Limb (tissue), 2 donors: ENCODE results near the gene FAT2.

ENCODE experiments used
- DNase-seq, 2 donors: peaks; one replicate each; pipeline ENCODE4 v3.0.0-alpha.2; 2016; ENCODE audit errors: extremely low spot score in 2 of 2

The FAT2 gene, protein sequence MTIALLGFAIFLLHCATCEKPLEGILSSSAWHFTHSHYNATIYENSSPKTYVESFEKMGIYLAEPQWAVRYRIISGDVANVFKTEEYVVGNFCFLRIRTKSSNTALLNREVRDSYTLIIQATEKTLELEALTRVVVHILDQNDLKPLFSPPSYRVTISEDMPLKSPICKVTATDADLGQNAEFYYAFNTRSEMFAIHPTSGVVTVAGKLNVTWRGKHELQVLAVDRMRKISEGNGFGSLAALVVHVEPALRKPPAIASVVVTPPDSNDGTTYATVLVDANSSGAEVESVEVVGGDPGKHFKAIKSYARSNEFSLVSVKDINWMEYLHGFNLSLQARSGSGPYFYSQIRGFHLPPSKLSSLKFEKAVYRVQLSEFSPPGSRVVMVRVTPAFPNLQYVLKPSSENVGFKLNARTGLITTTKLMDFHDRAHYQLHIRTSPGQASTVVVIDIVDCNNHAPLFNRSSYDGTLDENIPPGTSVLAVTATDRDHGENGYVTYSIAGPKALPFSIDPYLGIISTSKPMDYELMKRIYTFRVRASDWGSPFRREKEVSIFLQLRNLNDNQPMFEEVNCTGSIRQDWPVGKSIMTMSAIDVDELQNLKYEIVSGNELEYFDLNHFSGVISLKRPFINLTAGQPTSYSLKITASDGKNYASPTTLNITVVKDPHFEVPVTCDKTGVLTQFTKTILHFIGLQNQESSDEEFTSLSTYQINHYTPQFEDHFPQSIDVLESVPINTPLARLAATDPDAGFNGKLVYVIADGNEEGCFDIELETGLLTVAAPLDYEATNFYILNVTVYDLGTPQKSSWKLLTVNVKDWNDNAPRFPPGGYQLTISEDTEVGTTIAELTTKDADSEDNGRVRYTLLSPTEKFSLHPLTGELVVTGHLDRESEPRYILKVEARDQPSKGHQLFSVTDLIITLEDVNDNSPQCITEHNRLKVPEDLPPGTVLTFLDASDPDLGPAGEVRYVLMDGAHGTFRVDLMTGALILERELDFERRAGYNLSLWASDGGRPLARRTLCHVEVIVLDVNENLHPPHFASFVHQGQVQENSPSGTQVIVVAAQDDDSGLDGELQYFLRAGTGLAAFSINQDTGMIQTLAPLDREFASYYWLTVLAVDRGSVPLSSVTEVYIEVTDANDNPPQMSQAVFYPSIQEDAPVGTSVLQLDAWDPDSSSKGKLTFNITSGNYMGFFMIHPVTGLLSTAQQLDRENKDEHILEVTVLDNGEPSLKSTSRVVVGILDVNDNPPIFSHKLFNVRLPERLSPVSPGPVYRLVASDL (N-terminal part only)

DNA sequence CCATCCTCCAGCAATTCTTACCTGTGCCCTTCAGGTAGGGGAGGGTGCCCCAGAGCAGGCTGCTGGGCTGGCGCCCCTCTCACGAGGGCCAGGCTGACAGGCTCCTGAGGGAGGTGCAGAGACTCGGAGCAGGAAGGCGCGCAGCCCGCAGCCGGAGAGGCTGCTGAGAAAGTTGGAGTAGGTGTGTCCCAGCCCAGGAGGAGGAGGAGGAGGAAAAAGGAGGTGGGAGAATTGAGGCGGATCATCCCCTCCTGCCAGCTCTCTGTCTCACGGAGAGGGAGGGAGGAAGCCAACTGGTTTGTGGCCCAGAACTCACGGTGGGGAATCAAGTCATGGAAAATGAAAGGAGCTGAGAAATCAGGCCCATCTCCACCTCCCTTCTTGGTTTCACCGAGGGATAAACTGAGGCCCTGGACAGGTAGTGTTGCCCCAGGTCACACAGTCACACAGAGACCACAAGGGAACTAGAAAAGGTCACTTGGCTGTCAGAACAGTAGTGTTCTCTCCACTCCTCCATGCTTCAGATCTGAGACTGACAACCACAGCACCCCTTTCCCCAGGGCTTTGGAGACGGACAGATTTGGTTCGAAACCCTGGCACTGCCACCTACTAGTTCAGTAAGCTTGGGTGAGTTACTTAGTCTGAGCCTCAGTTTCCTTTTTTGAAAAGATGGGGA lies at the start of gene FAT2:
FAT2 (minus strand) TSS at position 188 of the 676 bp plus-strand sequence. CDS start 22,400 bp downstream, outside the sequence.
- DNase-seq = no peak

DNA sequence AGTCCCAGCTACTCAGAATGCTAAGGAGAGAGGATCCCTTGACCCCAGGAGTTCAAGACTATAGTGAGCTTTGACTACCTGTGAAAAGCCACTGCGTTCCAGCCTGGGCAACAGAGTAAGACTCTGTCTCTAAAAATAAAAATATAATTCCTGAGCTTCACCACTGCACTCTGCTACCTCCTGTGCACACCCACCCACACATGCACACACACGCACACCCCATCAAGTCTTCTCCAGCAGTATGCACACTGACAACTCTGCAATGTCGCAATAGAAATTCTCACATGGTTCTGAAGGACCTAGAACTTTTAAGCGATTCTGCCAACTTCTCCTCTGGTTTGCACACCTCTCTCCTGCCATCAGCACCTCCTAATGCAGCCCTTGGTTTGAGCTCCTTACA lies 47.5 kb upstream of the FAT2 start:
- DNase-seq = no peak

DNA sequence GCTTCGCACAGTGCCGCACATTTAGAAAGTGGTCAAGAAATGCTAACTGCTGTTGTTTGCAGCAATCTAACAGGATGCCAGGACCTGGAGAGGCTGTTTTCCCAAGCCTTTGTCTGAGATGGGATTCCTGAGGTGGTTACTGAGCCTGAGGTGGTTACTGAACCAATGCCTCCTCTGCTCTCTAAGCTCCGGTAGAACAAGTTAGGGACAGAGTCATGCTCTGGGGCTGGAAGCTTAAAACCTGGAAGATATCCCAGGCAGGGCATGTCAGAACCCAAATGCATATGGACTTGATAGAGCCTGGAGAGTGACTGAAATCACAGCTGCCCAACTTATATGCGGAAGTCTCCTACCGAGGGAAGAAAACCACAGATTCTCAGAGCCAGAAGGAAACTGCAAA lies 46.5 kb upstream of the FAT2 start:
- no peak for DNase-seq

DNA sequence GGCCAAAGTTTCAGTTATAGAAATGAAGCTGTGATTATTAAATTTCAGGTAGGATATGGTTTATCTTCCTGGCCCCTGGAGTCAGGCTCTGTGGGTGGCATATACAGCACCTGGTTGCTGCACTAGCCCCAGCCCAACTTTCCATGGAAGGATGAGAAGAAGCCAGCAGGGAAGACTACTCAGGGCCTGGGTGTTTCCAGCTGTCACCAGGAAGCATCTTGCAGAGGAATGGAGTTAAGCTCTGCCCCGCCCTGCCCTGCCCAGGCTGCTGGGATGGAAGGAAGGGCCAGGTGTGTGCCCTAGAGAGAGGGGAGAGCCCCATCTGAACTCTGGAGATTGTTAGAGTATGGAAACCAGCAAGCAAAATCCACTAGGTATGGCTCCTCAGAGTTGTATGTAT lies 42.8 kb upstream of the FAT2 start:
- DNase-seq = no peak

DNA sequence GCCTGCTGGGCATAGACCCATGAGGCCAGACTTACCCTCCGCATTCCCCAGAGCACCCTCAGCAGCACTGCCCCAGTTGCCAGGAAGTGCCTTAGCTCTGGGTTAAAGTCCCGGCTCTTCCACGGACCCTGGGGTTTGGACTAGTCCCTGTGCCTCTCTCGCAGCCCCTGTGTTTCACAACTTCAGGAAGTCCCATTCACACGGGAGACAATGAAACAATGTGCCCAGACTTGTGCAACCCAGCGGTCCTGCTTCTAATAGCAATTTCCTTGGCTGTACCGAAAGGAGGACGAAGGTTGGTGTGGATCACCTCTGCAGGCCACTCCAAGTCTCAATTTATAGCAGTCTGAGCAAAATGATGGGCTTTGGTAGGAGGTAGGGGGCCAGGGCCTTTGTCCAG lies 41.8 kb upstream of the FAT2 start:
- no peak for DNase-seq

DNA sequence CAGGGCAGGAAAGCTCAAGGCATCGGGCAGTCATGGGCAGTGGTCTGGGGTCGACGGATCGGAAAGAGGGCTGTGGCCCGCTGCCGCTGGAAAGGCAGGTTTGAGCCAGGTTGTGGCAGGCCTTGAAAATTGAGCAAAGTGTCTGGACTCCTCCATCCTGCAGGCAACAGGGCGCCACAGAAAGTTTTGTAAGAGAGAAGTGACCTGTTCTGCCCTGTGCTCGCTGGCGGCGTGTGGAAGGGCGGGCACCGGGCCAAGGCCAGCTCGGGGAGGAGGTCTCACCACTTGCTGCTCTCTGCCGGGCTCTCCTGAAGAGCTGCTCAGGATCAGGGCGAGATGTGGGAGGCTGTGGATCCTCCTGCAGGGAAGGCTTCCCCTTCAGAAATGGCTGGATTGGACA lies 41.4 kb upstream of the FAT2 start:
- no peak for DNase-seq

DNA sequence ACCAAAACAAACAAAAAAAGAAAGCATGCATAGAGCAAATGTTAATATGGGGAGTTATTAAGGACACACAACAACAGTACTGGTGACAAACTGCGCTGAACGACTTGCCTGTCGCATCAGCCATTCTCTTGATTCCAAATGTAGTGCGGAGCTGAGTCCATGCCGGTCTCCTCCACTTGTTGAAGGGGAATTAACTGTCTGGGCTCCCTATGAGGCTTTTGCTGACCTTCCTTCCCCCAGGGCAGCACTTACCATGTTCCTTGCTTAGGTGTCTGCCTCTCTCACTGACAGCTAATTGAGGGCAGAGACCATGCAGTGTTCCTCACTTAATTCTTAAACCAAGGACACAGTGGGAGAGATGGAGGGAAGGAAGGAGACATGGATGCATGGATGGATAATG lies 40.8 kb upstream of the FAT2 start:
- DNase-seq = no peak

DNA sequence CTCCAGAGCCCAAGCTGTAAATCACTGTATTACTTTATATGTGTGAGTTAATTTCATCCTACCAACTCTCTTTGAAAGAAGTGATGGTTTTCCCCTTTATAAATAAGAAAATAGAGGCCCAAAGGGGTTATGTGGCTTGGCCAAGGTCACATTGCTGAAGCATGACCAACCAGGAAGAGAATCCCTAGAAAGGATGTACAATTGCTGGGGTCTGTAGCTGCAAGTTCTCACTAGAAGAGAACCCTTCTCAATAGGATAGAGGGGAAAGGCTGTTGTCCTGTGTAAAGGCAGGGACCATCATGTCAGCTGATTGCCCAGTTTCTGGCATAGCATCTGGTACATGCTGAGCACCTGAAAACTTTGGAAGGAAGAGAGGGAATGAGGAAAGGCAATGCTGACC lies 39.0 kb upstream of the FAT2 start:
- DNase-seq = no peak

DNA sequence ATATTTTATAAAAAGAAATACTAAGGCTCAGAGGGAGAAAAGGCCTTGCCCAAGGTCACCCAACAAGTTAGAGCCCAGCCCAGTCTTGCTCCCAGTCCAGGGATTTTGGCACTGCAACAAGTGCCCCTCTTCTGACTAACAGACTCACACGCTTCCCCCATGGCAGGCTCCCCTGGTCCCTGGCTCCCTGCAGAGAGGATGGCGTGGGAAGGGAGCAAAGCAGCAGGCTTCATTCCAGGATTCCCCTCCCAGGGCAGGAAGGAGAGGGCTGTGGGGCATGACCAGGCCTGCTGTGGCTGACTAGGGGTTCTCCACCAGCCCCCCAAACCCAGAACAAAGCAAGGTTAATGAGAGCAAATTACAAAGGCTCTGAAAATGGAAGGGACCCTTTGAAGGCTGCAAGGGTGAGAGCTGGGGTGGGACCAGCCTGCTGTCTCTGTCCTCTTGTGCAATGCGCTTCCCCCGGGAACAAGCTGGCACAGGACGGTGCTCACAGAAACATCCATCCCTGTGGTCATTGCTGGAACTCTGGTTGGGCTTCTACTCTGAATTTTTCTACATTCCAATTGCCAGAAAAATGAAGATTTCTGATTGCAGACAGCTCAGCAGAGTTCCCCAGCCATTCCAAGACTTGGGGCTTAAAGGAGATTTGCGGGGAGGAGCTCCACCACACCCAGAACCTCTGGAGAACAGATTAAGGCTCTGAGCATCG lies 37.1 kb upstream of the FAT2 start:
- no peak for DNase-seq

DNA sequence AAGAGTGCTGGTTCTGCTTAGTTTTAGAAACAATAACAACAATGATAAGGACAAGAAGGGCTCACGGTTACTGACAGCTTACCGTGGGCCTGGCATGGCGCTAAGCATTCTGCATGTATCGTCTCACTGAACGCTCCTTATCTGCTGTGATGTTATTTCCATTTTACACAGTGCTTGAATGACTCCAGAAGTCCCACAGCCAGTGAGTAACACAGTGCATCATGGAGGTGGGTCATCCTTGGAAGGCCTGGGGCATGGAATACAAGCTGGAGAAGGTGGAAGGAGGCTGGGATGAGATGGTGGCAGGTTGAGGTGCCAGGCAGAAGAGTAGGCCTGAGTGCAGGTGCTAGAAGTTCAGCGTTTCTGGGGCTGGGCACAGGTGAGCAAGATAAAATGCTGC lies 36.5 kb upstream of the FAT2 start:
- no peak for DNase-seq

DNA sequence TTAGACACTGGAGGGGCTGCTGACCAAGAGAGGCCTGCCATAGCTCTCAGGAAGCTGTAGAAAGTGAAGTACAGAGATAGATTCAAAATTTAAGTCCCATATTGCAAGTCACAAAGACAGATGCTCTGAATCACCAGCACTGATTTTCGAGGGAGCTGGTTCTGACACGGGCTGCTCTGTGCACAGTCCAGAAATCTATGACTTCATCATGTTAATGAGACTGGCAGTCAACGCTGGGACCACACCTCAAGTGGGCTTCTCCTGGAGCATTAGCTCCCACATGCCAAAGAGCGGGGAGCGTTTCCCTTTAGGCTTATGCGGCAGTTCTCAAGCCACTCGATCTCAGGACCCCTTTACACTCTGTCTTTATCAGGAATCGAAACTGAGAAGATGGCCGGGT lies 34.2 kb upstream of the FAT2 start:
- DNase-seq = no peak

DNA sequence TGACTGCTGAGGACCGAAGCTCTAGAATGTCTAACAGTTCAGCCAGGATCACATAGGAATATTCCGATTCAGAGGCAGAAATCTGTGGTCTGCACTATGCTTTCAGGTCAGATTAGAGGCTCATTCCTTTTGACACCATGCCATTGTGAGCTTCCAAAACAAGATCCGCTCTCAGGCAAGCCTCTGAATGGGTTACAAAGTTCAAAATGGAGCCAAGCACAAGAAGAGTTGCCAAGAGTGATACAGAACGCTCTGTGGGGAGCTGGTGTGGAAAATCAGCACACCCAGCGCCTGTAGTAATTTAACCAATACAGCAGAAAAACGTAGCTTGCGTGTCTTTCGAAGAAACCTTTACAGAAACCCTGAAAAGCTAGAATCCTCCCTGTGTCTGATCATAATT lies 33.3 kb upstream of the FAT2 start:
- DNase-seq = no peak

DNA sequence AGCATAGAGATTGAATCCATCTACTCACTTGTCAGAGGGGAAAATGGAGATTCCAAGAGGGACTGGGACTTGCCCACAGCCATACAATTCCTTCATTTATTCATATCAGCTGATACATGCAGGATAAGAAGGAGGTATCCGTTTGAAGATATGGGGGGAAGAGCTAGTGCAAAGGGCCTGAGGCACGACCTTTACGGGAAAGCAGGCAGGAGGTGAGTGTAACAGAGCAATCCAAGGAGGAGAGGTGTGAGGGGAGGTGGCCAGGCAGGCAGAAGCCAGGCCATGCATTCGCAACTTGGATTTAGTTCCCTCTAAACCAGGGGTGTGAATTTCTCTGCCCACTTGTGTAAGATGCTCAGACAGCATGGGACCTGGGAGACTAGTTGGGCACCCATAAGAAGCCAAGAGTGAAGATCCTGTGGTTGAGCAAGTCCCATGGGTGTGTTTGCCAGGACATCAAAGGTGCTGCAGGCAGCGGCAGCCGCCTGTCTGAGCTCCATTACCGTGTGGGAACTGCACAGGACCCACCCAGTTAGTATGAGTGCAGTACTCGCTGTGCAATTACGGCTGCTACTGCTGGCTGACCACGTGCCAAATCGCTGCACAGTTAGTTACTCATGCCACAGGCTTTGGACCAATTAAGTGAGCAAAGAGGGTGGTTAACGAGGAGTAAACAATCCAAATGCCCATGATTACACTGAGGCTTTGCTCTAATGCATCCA lies 31.4 kb upstream of the FAT2 start:
- DNase-seq = no peak

DNA sequence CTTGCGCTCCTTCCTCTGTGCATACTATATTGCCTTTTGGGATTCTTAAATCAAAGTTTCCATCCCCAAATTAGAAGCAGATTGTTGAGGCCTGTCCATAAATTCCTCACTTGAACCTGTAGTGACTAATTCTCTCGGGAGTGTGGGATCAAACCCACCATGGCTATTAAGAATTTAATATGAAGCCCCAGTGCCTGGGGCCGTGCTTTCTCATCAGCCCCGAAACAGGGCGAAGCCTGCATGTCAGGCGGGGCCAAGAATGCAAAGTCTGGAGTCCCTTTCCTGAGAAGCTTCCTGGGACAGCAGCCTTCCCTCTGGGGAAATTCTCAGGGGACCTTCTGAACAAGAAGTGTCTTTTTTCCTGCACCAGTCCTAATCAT lies 29.3 kb upstream of the FAT2 start:
- DNase-seq = no peak

DNA sequence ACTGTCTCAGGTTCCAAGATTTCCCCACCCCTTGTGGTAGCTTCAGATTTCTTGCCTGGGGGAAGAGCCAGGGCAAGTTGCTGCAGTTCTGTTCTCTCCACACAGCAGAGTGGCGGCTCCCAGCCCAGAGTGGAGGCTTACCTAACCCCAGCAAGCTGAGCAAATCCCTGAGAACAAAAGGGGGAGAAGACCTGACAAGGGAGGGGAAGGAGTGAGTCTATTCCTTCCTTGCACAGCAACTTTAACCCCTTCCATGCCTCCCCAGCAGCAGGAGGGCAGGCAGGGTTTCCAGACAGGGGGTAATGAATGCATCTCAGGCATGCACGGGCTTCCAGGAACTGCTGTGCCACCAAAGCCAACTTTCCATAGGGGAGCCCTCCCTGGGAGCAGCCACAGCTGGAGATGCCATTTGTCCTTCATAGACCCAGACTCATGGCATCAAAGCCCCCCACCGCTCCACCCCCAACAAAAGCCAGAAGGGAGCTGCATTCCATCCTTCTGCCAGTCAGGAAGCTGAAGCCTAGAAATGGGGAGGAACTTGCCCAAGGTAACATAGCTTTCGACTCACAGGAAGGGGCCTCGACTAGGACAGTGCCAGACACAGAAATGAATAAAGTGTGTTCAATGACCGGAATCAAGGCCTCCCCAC lies 28.8 kb upstream of the FAT2 start:
- no peak for DNase-seq

DNA sequence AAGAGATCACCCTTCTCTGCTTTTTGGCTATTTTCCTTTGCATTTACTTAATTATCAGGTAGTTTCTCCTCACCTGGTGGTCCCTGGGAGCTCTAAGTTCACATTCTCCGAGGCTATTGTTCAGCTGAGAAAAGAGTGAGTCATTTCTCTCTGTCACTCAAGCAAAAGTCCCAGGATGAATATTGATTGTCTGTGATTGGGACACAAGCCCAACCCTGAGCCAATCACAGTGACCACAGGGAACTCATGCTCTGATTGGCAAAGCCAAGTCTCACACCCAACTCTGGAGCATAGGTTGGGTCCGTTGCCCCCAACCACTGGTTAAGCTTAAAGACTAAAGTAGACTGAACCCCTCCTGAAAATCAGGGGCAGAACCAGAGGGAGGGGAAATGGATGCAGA lies 27.8 kb upstream of the FAT2 start:
- DNase-seq = no peak

DNA sequence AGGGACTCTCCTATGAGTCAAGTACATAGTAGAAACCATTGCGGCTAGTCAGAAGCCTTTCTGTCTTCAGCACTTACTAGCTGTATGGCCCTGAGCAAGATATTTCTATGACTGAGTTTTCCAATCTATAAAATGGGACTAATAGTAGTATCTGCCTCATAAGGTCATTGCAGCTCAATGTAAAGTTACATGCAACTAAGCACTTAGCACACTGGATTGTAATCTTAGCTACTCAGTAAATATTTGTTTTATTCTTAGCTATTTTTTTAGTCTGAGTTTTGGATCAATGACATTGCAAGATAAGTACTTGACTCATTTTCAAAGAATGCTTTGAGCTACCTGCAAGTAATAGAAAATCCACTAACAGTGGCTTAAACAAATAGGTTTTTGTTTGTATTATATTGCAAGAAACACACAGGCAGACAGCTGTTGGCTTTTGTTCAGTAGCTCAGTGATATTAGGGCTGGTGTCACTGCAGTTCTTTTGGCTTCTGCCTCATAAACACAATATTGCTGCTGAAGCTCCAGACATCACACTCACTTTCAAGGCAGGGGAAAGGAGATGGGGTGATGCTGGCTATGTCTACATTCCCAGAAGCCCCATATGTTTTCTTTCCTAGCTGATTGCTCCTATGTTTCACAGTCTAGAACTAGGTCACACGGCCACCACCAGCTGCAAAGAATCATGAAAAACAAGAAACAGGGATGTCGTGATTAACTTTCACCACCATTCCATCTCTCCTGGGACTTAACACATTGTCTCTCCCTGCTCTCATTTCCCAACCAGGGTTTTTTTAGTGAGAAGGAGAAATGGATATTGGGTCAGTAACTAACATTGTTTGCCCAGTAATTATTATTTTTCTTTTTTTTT lies 26.9 kb upstream of the FAT2 start:
- no peak for DNase-seq

DNA sequence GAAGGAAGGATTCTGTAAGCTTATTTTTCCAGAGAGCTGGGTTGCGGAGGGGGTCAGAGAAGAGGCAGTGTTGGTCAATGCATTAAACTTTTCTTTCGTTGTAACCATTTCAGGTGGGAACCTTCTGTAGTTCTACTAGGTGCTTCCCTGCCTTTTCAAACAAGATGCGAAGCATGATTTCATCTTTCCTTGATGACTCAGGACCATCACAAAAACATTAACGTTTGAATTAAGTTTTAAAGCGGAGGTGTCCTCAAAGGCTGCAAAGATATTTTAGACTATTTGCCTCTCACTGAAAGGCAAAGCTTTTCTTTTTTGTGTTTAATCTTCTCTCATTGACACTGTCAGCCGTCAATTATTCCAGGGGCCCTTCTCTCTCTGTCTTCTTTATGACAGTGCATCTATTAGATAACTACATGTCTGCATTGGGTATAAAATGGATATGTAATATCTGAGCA lies 26.3 kb upstream of the FAT2 start:
- DNase-seq = no peak

DNA sequence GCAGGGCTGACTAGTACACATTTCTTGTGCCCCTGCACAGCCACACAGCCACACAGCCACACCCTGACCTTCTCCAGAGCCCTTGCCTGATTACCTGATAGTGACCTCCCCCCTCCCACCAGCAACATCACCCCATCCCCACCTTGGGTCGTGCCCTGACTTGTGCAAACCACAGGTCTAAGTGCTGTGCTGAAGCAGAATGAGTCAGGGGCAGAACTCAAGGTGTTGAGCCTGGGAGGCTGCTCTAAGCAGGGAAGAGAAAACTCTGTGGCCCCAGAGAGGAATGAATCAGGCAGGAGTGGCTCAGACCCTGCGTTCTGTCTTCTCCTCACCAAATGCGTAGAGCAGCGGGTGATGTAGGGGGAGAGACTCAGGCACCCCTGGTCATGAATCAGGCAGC lies 24.3 kb upstream of the FAT2 start:
- no peak for DNase-seq
